Measurements from ENCODE around the gene PCAT6. TPM values are rescaled to one million over a fixed set of nuclear protein-coding genes. Genes with fewer than 3 reads are reported as not detected.

The PCAT6 gene
- total RNA-seq, 1 experiment from 2014 or later, result 0.26 TPM

DNA sequence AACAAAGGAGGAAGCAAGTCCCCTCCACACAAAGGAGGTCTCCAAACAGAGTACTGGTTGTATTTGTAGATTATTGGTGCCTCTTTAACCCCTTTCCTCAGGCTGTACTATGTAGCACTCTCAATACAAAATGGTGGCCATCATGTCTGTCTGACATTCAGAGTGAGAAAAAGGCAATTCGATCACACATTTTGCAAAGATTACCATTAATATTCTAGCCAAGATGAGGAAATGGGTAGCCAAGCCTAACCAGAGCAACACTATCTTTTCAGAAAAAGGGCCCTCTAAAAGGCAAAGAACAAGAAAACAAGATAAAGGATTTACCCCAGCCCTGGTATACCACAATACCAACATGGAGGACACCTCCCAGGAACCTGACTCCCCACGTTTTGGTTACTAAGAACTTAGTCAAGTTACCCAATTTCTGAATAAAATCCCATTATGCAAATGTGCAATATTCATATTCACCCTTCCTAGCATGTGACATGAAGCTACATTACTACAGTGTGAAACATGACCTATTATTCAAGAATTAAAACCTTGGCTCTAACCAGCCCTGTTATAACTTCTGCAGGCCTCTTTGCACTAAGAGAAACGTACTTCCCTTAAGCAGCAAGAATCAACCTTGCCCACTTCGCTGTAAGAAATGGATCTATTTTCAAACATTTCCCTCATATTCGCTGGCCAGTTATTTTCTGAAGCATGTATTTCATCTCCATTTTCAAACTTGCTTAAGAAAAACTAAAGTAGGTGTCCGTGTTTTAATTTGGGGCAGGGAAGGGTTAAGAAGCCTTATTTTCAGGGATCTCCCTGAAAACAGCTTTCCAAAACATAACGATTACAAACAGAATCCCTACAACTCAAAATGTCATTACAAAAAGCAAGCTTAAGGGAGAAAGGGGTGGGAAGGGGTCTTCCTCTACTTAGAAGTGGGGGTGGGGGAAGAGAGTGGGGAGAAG lies 4.6 kb upstream of the PCAT6 start:
- peak overlapping the region; percentile 31 for H2AFZ ChIP-seq (ENCODE audit: low read length)
- intact Hi-C loops (cut with micrococcal nuclease), result loop anchor here (2.0 kb wide), 1 partner anchor 83 kb away; the partner anchor contains the start of gene RABIF
- BruUV-seq (replicated peaks), result TSS peak; percentile 27

DNA sequence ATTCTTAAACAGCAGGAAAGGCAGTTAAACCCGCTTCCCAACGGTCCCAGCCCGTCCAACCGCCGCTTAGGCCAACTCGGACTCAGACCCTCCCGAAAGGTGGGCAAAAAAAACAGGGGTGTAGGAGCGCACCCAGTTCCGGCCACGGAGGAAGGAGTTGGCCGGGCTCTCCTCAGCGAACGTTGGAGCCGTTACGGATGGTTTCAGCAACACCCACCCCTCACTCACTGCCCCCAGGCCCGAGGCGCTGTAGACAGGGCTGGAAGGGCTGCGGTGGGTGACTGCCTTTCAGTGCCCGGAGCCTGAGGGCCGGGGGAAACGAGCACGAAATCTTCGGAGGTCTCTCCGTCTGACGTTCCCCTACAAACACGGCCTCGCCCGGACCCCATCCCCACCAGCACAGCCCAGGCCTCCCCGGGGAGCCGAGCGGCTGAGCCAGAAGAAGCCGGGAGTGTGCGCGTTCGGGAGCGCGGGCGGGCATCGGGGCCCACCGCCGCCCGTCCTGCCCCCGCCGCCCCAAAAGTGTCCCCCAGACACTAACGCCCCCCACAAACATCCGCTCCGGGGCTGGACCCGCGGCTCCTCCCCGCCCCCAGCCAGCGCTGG lies 3.8 kb upstream of the PCAT6 start:
- H3K9ac ChIP-seq (ENCODE audit: low read length), result peak overlapping the region; percentile 83
- H3K27ac ChIP-seq (ENCODE audit: low read length), result peak overlapping the region; percentile 4; the same call in 1 of the 2 replicates
- peak overlapping the region; percentile 94 for H3K4me2 ChIP-seq (ENCODE audit: low read length)
- peak overlapping the region; percentile 91 for H3K4me3 ChIP-seq (ENCODE audit: low read length)
- H4K20me1 ChIP-seq (ENCODE audit: low read length), result no peaks in the 10 kb centered on the region
- H3K9me3 ChIP-seq (ENCODE audit: low read length), result no peaks in the 10 kb centered on the region
- peak overlapping the region; percentile 31 for H2AFZ ChIP-seq (ENCODE audit: low read length)
- TF ChIP-seq EZH2 (IDR thresholded peaks at IDR 0.05; ENCODE audit: low read length, unreplicated experiment) (no peak), EZH2phosphoT487 (IDR thresholded peaks at IDR 0.05; ENCODE audit: borderline replicate concordance, low read length) (no peak)
- TF ChIP-seq, protein P1, sequence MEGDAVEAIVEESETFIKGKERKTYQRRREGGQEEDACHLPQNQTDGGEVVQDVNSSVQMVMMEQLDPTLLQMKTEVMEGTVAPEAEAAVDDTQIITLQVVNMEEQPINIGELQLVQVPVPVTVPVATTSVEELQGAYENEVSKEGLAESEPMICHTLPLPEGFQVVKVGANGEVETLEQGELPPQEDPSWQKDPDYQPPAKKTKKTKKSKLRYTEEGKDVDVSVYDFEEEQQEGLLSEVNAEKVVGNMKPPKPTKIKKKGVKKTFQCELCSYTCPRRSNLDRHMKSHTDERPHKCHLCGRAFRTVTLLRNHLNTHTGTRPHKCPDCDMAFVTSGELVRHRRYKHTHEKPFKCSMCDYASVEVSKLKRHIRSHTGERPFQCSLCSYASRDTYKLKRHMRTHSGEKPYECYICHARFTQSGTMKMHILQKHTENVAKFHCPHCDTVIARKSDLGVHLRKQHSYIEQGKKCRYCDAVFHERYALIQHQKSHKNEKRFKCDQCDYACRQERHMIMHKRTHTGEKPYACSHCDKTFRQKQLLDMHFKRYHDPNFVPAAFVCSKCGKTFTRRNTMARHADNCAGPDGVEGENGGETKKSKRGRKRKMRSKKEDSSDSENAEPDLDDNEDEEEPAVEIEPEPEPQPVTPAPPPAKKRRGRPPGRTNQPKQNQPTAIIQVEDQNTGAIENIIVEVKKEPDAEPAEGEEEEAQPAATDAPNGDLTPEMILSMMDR (conservative IDR thresholded peaks at IDR 0.05; ENCODE audit: low read depth, low read length), result no peak
- H3K79me2 ChIP-seq (ENCODE audit: low read length), result peaks cover 62% of the 10 kb centered on the region
- no TSS peak for BruUV-seq (replicated peaks)
- no peaks in the 10 kb centered on the region for H3K27me3 ChIP-seq (ENCODE audit: low read length)
- peak; percentile 2; the same call in 1 of the 2 replicates for ATAC-seq
- no peaks in the 10 kb centered on the region for H3F3A ChIP-seq (ENCODE audit: low read length, unreplicated experiment)
- CTCF ChIA-PET, result no interaction called here
- H3K4me1 ChIP-seq (ENCODE audit: insufficient read depth, low read length), result peaks cover 46% of the 10 kb centered on the region
- peak; percentile 27 for DNase-seq
- H3K36me3 ChIP-seq (ENCODE audit: low read depth, low read length), result no peaks in the 10 kb centered on the region
- intact Hi-C loops (cut with micrococcal nuclease), result loop anchor here (2.0 kb wide), 1 partner anchor 82 kb away; the partner anchor contains the start of gene RABIF
- POLR2A ChIA-PET (ENCODE audit: unreplicated experiment), result no interaction called here
- no peaks in the 10 kb centered on the region for H3K9me2 ChIP-seq (replicated peaks; ENCODE audit: low read length)

More for the DNA sequence above, 4.6 kb upstream of the PCAT6 start:
- Histone ChIP-seq H3K4me2 (ENCODE audit: low read length) (peak overlapping the region; percentile 94), H3K79me2 (ENCODE audit: low read length) (peaks cover 70% of the 10 kb centered on the region), H3K27ac (ENCODE audit: low read length) (peak overlapping the region; percentile 4; the same call in 1 of the 2 replicates), H3K27me3 (ENCODE audit: low read length) (no peaks in the 10 kb centered on the region), H3K4me3 (ENCODE audit: low read length) (peak overlapping the region; percentile 91), H3K9ac (ENCODE audit: low read length) (peak overlapping the region; percentile 83), H3K4me1 (ENCODE audit: insufficient read depth, low read length) (peaks cover 38% of the 10 kb centered on the region), H3K9me2 (replicated peaks; ENCODE audit: low read length) (no peaks in the 10 kb centered on the region), H3K36me3 (ENCODE audit: low read depth, low read length) (no peaks in the 10 kb centered on the region), H3F3A (ENCODE audit: low read length, unreplicated experiment) (no peaks in the 10 kb centered on the region), H4K20me1 (ENCODE audit: low read length) (no peaks in the 10 kb centered on the region), H3K9me3 (ENCODE audit: low read length) (no peaks in the 10 kb centered on the region)
- POLR2A ChIA-PET (ENCODE audit: unreplicated experiment), result no interaction called here
- TF ChIP-seq EZH2 (IDR thresholded peaks at IDR 0.05; ENCODE audit: low read length, unreplicated experiment), result no peak
- TF ChIP-seq, protein P1 (conservative IDR thresholded peaks at IDR 0.05; ENCODE audit: low read depth, low read length), result no peak
- TF ChIP-seq EZH2phosphoT487 (IDR thresholded peaks at IDR 0.05; ENCODE audit: borderline replicate concordance, low read length), result no peak
- CTCF ChIA-PET, result no interaction called here
- DNase-seq (peak; percentile 33), ATAC-seq (no peak)

Measured in PC-3 (cell line).